Endodermal cell (in vitro differentiated cells): Measurements from ENCODE around the gene SLCO6A1. TPM values are rescaled to one million over a fixed set of nuclear protein-coding genes. Genes with fewer than 3 reads are reported as not detected.

ENCODE experiments used
- DNase-seq: peaks from one replicate; pipeline ENCODE4 v3.0.0-alpha.2; 2017
- H3K27ac ChIP-seq: 2 replicates; pipeline ENCODE4 v1.5.1; 2013; ENCODE audit warnings: mild to moderate bottlenecking, low read depth, low read length, moderate library complexity
- H3K27me3 ChIP-seq: 2 replicates; pipeline ENCODE4 v1.6.1; 2013; ENCODE audit warnings: mild to moderate bottlenecking, low read length, moderate library complexity; ENCODE audit not compliant: insufficient read depth, control insufficient read depth, poor library complexity, severe bottlenecking
- H3K36me3 ChIP-seq: 2 replicates; pipeline ENCODE4 v1.7.0; 2013; ENCODE audit warnings: mild to moderate bottlenecking, low read length, moderate library complexity; ENCODE audit not compliant: control insufficient read depth, insufficient read depth
- H3K4me1 ChIP-seq: one replicate; pipeline ENCODE4 v1.7.0; 2013; ENCODE audit warnings: low read length; ENCODE audit not compliant: control insufficient read depth, insufficient read depth
- H3K4me3 ChIP-seq: 2 replicates; pipeline ENCODE4 v1.5.1; 2013; ENCODE audit warnings: mild to moderate bottlenecking, low read length, moderate library complexity
- H3K9ac ChIP-seq: 2 replicates; pipeline ENCODE4 v1.6.1; 2013; ENCODE audit warnings: mild to moderate bottlenecking, low read length, moderate library complexity; ENCODE audit not compliant: poor library complexity, severe bottlenecking; ENCODE audit errors: extremely low read depth
- H3K9me3 ChIP-seq: 2 replicates; pipeline ENCODE4 v1.6.1; 2013; ENCODE audit warnings: mild to moderate bottlenecking, low read length, moderate library complexity; ENCODE audit not compliant: control insufficient read depth
- H3K27ac Mint-ChIP-seq: 2 replicates; pipeline ENCODE4 v1.8.0; 2020; ENCODE audit warnings: mixed read lengths
- H3K27me3 Mint-ChIP-seq: 2 replicates; pipeline ENCODE4 v1.8.0; 2021; ENCODE audit warnings: mild to moderate bottlenecking, mixed read lengths; ENCODE audit not compliant: insufficient read depth
- H3K36me3 Mint-ChIP-seq: 2 replicates; pipeline ENCODE4 v1.8.0; 2020; ENCODE audit warnings: low read depth, mixed read lengths
- H3K4me1 Mint-ChIP-seq: 2 replicates; pipeline ENCODE4 v1.8.0; 2020; ENCODE audit warnings: mixed read lengths
- H3K4me3 Mint-ChIP-seq: 2 replicates; pipeline ENCODE4 v1.8.0; 2020; ENCODE audit warnings: mild to moderate bottlenecking, moderate library complexity, mixed read lengths
- H3K9me3 Mint-ChIP-seq: 2 replicates; pipeline ENCODE4 v1.8.0; 2020; ENCODE audit warnings: mild to moderate bottlenecking, mixed read lengths
- CTCF ChIP-seq: fragments of 200-600 bp; sonication (generic); conservative IDR thresholded peaks from 2 replicates; pipeline ENCODE4 v1.5.0; 2021; ENCODE audit warnings: antibody characterized with exemption, mild to moderate bottlenecking
- WGBS, 2 experiments: methylation state at CpG; one replicate each; pipeline versions ENCODE4 v1.1.5 to v1.1.7; 2013; ENCODE audit warnings: missing lambda C conversion rate in 2 of 2, mixed read lengths in 1 of 2; ENCODE audit not compliant: insufficient coverage in 1 of 2, insufficient read length in 1 of 2; 5-methylcytosine and 5-hydroxymethylcytosine counted together
- total RNA-seq, 2 donors: library from RNA; stranded (reverse); fragmentation: NEBNext Ultra II Directional in 1 of 2; extraction: Animal tissue kit (Norgen Biotek cat#: 25700) in 1 of 2; gene quantifications; 2 replicates in 1 of 2; 3 replicates in 1 of 2; pipeline ENCODE4 v1.2.1, GENCODE V29; 2021

SLCO6A1 gene
- total RNA-seq, 2 donors from 2014 or later = 0.71 to 3.1 TPM

DNA sequence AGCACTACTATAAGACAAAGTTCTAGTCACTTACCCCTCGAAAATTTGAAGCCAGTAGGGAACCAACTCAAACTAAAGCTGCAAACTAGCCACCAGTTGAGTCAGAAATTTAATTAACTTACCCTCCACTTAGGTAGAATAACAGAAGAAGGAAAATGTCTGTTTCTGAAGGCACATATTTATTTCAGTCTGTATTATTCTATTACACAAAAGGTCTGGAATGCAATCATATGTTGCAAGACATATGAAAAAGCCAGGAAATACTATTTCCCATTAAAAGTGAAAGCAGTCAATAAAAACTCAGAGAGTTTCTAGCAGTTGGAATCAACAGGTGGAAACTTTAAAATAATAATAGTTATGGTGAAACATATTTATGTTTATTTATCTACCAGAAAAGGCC, 123.5 kb downstream of the SLCO6A1 start:
- no peak overlapping the region for H3K4me3 Mint-ChIP-seq

GRCh38 chr5:102368392-102368791, 130.4 kb downstream of the SLCO6A1 start:
- Histone ChIP-seq H3K4me1 (no peaks in the 10 kb centered on the region), H3K27me3 (no peaks in the 10 kb centered on the region), H3K27ac (no peak overlapping the region), H3K36me3 (no peaks in the 10 kb centered on the region), H3K9ac (no peak overlapping the region), H3K9me3 (no peaks in the 10 kb centered on the region), H3K4me3 (no peak overlapping the region)
- no peaks in the 10 kb centered on the region for H3K4me1 Mint-ChIP-seq
- H3K4me3 Mint-ChIP-seq = no peak overlapping the region
- no peaks in the 10 kb centered on the region for H3K27me3 Mint-ChIP-seq
- no peaks in the 10 kb centered on the region for H3K9me3 Mint-ChIP-seq
- no peak overlapping the region for H3K27ac Mint-ChIP-seq
- no peaks in the 10 kb centered on the region for H3K36me3 Mint-ChIP-seq
- no peak for TF ChIP-seq CTCF
- DNase-seq = no peak

More for the DNA sequence above, 123.5 kb downstream of the SLCO6A1 start:
- Mint-ChIP-seq H3K27ac (no peak overlapping the region), H3K4me1 (no peaks in the 10 kb centered on the region), H3K27me3 (no peaks in the 10 kb centered on the region), H3K9me3 (no peaks in the 10 kb centered on the region), H3K36me3 (no peaks in the 10 kb centered on the region)
- Histone ChIP-seq H3K9me3 (no peaks in the 10 kb centered on the region), H3K4me3 (no peak overlapping the region), H3K27me3 (no peaks in the 10 kb centered on the region), H3K4me1 (no peaks in the 10 kb centered on the region), H3K36me3 (no peaks in the 10 kb centered on the region), H3K27ac (no peak overlapping the region), H3K9ac (no peak overlapping the region)
- 63% methylated on average over 1 of the region's 1 CpG; no CpG with 5 or more reads in 1 of the 2 experiments for WGBS, 2 experiments
- no peak for DNase-seq
- TF ChIP-seq CTCF = no peak

DNA sequence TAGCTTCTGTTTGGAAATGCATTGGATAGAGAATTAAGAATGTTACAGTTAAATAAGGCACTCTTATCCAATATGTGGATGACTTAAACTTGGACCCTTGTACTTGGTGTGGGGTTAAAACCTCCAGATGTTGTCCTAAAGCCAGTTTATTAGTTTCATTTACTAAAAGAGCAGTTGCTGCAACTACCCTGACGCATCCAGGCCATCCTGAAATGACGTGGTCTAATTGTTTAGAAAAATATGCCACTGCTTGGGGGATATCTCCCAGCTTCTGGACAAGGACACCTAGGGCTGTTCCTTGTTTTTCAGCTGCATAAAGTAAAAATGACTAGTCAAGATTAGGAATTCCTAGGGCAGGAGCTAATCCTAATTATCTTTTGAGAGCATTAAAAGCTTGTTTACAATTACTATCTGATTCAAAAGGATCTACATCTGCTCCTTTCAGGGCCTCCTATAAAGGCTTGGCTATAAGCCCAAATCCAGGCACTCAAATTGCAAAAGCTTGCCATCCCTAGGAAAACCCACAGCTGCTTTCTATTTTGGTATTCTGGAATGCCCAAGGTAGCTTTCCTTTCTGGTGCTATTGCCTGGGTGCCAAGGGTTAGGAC, 157.0 kb downstream of the SLCO6A1 start:
- H3K36me3 Mint-ChIP-seq = no peaks in the 10 kb centered on the region
- WGBS, 2 experiments = 86 to 90% methylated on average over 2 of the region's 2 CpGs
- TF ChIP-seq CTCF = no peak

More for the DNA sequence above, 157.0 kb downstream of the SLCO6A1 start:
- no peak overlapping the region for H3K27ac ChIP-seq
- peaks cover 20% of the 10 kb centered on the region for H3K4me1 ChIP-seq
- H3K4me1 Mint-ChIP-seq = peaks cover 19% of the 10 kb centered on the region
- DNase-seq = no peak
- peaks cover 6% of the 10 kb centered on the region for H3K27me3 Mint-ChIP-seq
- peak overlapping the region; percentile 69 for H3K4me3 ChIP-seq
- no peak overlapping the region for H3K9ac ChIP-seq
- no peak overlapping the region for H3K4me3 Mint-ChIP-seq
- H3K27me3 ChIP-seq = no peaks in the 10 kb centered on the region
- H3K36me3 ChIP-seq = no peaks in the 10 kb centered on the region
- H3K9me3 Mint-ChIP-seq = no peaks in the 10 kb centered on the region
- no peaks in the 10 kb centered on the region for H3K9me3 ChIP-seq
- no peak overlapping the region for H3K27ac Mint-ChIP-seq
